K562 (cell line): Measurements from ENCODE around the gene GNA14. TPM values are rescaled to one million over a fixed set of nuclear protein-coding genes. Genes with fewer than 3 reads are reported as not detected.

Experiments used
- ATAC-seq: fragments of 200-7000 bp; cut with Tn5 transposase; 3 replicates; pipeline ENCODE4 v1.9.1; 2020; ENCODE audit warnings: moderate library complexity
- BruUV-seq: library from RNA; stranded (reverse); fragments of 400-500 nt; replicated peaks from 2 replicates; lab custom pipeline; 2021; lab: Mats Ljungman, UMichigan
- CTCF ChIA-PET: fragments of 300-600 bp; formaldehyde crosslinking; extraction: SDS; loops from one replicate; lab custom pipeline; 2021; ENCODE audit warnings: low intra/inter-chr PET ratio; lab: Yijun Ruan, JAX
- POLR2A ChIA-PET: fragments of 300-600, 350-650 bp; sonication (Branson Sonifier 250); formaldehyde crosslinking; extraction: SDS; loops from one replicate; lab custom pipeline; 2021; ENCODE audit warnings: antibody characterized with exemption, inconsistent platforms; lab: Yijun Ruan, JAX
- DNase-seq, 4 experiments: peaks; one replicate each; pipeline versions ENCODE4 v3.0.0 to v3.0.0-alpha.2; 2011 to 2018; ENCODE audit warnings: low spot score in 3 of 4, mixed read lengths in 3 of 4; ENCODE audit errors: extremely low read depth in 1 of 4
- FAIRE-seq: peaks from 2 replicates; lab custom pipeline; 2011; peaks lifted over from hg19 to GRCh38; lab: Jason Lieb, UNC
- H2AFZ ChIP-seq: 2 replicates; pipeline ENCODE4 v1.6.0; 2011; ENCODE audit warnings: low read depth, low read length, control low read depth, inconsistent platforms
- H3K27ac ChIP-seq: fragments of 200-600 bp; 3 replicates; pipeline ENCODE4 v1.8.0; 2011; ENCODE audit warnings: low read depth, mild to moderate bottlenecking, control low read depth, inconsistent platforms, low read length, moderate library complexity, mixed read lengths; ENCODE audit errors: extremely low read depth
- H3K27me3 ChIP-seq, 2 experiments: fragments of 300-600 bp in 1 of 2; 2 replicates in 1 of 2; 3 replicates in 1 of 2; pipeline versions ENCODE4 v1.6.0 to v1.8.0; 2011; ENCODE audit warnings: inconsistent platforms in 2 of 2, low read length in 2 of 2, mild to moderate bottlenecking in 1 of 2, mixed read lengths in 1 of 2, moderate library complexity in 1 of 2; ENCODE audit not compliant: control insufficient read depth in 2 of 2, insufficient read depth in 2 of 2
- H3K36me3 ChIP-seq: fragments of 300-600 bp; 3 replicates; pipeline ENCODE4 v1.8.0; 2011; ENCODE audit warnings: mild to moderate bottlenecking, low read length, inconsistent platforms; ENCODE audit not compliant: control insufficient read depth, insufficient read depth
- H3K4me1 ChIP-seq, 2 experiments: fragments of 200-600 bp in 1 of 2; replicated peaks in 1 of 2; 2 replicates in 1 of 2; 3 replicates in 1 of 2; pipeline versions ENCODE4 v1.5.1 to v1.8.0; 2011; ENCODE audit warnings: inconsistent platforms in 2 of 2, low read length in 2 of 2, mild to moderate bottlenecking in 1 of 2, mixed read lengths in 1 of 2, moderate library complexity in 1 of 2; ENCODE audit not compliant: control insufficient read depth in 2 of 2, insufficient read depth in 2 of 2
- H3K4me2 ChIP-seq: 2 replicates; pipeline ENCODE4 v1.6.1; 2011; ENCODE audit warnings: low read length, control low read depth, inconsistent platforms, mixed read lengths; ENCODE audit not compliant: insufficient read depth
- H3K4me3 ChIP-seq: fragments of 200-600 bp; sonication (generic), shearing (Covaris generic); 2 replicates; pipeline ENCODE4 v1.5.1; 2016; ENCODE audit warnings: control low read depth, inconsistent platforms
- H3K79me2 ChIP-seq: fragments of 200-600 bp; 3 replicates; pipeline ENCODE4 v1.8.0; 2011; ENCODE audit warnings: low read length, inconsistent platforms; ENCODE audit not compliant: control insufficient read depth, insufficient read depth
- H3K9ac ChIP-seq, 2 experiments: 2 replicates each; pipeline versions ENCODE4 v1.6.0 to v1.6.1; 2011; ENCODE audit warnings: low read depth in 2 of 2, low read length in 2 of 2, control low read depth in 1 of 2, inconsistent platforms in 1 of 2, mild to moderate bottlenecking in 1 of 2, mixed read lengths in 1 of 2; ENCODE audit not compliant: insufficient read depth in 1 of 2
- H3K9me1 ChIP-seq: one replicate; pipeline ENCODE4 v1.6.0; 2011; ENCODE audit warnings: inconsistent platforms, mild to moderate bottlenecking, low read length, moderate library complexity; ENCODE audit not compliant: control insufficient read depth, insufficient read depth
- H3K9me3 ChIP-seq: replicated peaks from 2 replicates; pipeline ENCODE4 v1.5.1; 2011; ENCODE audit warnings: low read depth, low read length, inconsistent platforms; ENCODE audit not compliant: control insufficient read depth, insufficient read depth
- H4K20me1 ChIP-seq: replicated peaks from 2 replicates; pipeline ENCODE4 v1.6.1; 2011; ENCODE audit warnings: low read length, inconsistent platforms, mixed read lengths; ENCODE audit not compliant: control insufficient read depth, insufficient read depth
- BACH1 ChIP-seq: fragments of 200-800 bp; sonication (Bioruptor generic); IDR thresholded peaks from 2 replicates; pipeline ENCODE4 v1.6.1; 2016; ENCODE audit warnings: missing genetic modification characterization, missing compliant biosample characterization
- CBFB ChIP-seq: sonication (generic); formaldehyde crosslinking; IDR thresholded peaks from 2 replicates; pipeline ENCODE4 v1.4.0; 2020; ENCODE audit warnings: mild to moderate bottlenecking, missing genetic modification reagents
- CC2D1A ChIP-seq: fragments of 450-650 bp; IDR thresholded peaks from 2 replicates; pipeline ENCODE4 v1.6.1; 2017; ENCODE audit warnings: mild to moderate bottlenecking
- EZH2 ChIP-seq: IDR thresholded peaks from 2 replicates; pipeline ENCODE4 v1.6.1; 2012; ENCODE audit warnings: low read depth, mild to moderate bottlenecking, inconsistent platforms, low read length, borderline replicate concordance
- KLF10 ChIP-seq: fragments of 250-450 bp; sonication (Bioruptor Pico); IDR thresholded peaks from 2 replicates; pipeline ENCODE4 v1.6.1; 2021; ENCODE audit warnings: matching md5 sums
- SMARCE1 ChIP-seq: fragments of 450-650 bp; IDR thresholded peaks from 2 replicates; pipeline ENCODE4 v1.7.1; 2016; ENCODE audit warnings: mild to moderate bottlenecking
- SREBF2 ChIP-seq: sonication (generic); formaldehyde crosslinking; IDR thresholded peaks from 2 replicates; pipeline ENCODE4 v1.4.0; 2020; ENCODE audit warnings: mild to moderate bottlenecking, missing genetic modification reagents
- STAG1 ChIP-seq: sonication (generic); formaldehyde crosslinking; IDR thresholded peaks from 2 replicates; pipeline ENCODE4 v1.5.0; 2020; ENCODE audit warnings: missing genetic modification reagents, borderline replicate concordance
- STAT5A ChIP-seq: IDR thresholded peaks from 2 replicates; pipeline ENCODE4 v1.6.1; 2012; ENCODE audit warnings: low read length, inconsistent platforms, borderline replicate concordance
- TGIF2 ChIP-seq: sonication (generic); formaldehyde crosslinking; IDR thresholded peaks from 2 replicates; pipeline ENCODE4 v1.8.1; 2022; ENCODE audit warnings: mild to moderate bottlenecking, missing genetic modification reagents, moderate library complexity
- YY1 ChIP-seq, 3 experiments: IDR thresholded peaks; 2 replicates each; pipeline ENCODE4 v1.6.1; 2011; ENCODE audit warnings: low read length in 2 of 3, mild to moderate bottlenecking in 2 of 3, moderate library complexity in 2 of 3, borderline replicate concordance in 1 of 3, control low read depth in 1 of 3, low read depth in 1 of 3; ENCODE audit not compliant: insufficient read depth in 3 of 3, insufficient replicate concordance in 2 of 3, control insufficient read depth in 1 of 3, insufficient read length in 1 of 3; ENCODE audit errors: extremely low read depth in 1 of 3
- ZNF134 ChIP-seq: fragments of 250-450 bp; sonication (Bioruptor Pico); conservative IDR thresholded peaks from 2 replicates; pipeline ENCODE4 v1.4.0; 2020
- ZNF184 ChIP-seq: sonication (generic); formaldehyde crosslinking; IDR thresholded peaks from 2 replicates; pipeline ENCODE4 v1.5.0; 2020; ENCODE audit warnings: missing genetic modification reagents
- ZNF436 ChIP-seq: fragments of 250-450, 450-650 bp; sonication (Bioruptor Pico); formaldehyde crosslinking; IDR thresholded peaks from 2 replicates; pipeline ENCODE4 v1.7.0; 2020; ENCODE audit warnings: mild to moderate bottlenecking
- ZNF778 ChIP-seq: fragments of 450-650 bp; formaldehyde crosslinking; IDR thresholded peaks from 2 replicates; pipeline ENCODE4 v1.4.0; 2020; ENCODE audit warnings: mild to moderate bottlenecking, moderate library complexity
- WGBS: fragments of 100-300 bp; shearing (Covaris generic); methylation state at CpG from one replicate; pipeline ENCODE4 v1.1.6; 2016; ENCODE audit warnings: low coverage, mixed read lengths; ENCODE audit not compliant: insufficient coverage; ENCODE audit errors: missing lambda C conversion rate; 5-methylcytosine and 5-hydroxymethylcytosine counted together
- in situ Hi-C: fragments of 300-500 bp; cut with MboI; formaldehyde crosslinking; loops from 4 replicates; pipeline ENCODE4 v1.15.0; 2018; ENCODE audit warnings: inconsistent platforms, mixed read lengths
- intact Hi-C: fragments of 100-400 bp; cut with micrococcal nuclease; formaldehyde crosslinking; loops from 2 replicates; pipeline ENCODE4 v1.14.2; 2022
- polyA plus RNA-seq, 8 experiments: library from polyadenylated mRNA; depleted of rRNA in 4 of 8; stranded (reverse) in 5 of 8; unstranded in 3 of 8; fragments of >200 nt; fragmentation: Nextera tagmentation in 2 of 8; fragmentation: Illumina TruSeq in 1 of 8; extraction: Ambion mirVana in 2 of 8; extraction: Trizol in 1 of 8; gene quantifications; 2 replicates each; pipeline versions ENCODE4 v1.2.1 to v1.2.3, GENCODE V29; 2011 to 2014; ENCODE audit warnings: inconsistent platforms in 1 of 8, missing spikeins in 1 of 8
- total RNA-seq, 7 experiments: library from RNA; depleted of rRNA in 6 of 7; stranded (reverse); fragments of >200 nt in 6 of 7; fragmentation: Illumina TruSeq in 2 of 7; extraction: Trizol in 2 of 7; gene quantifications; 2 replicates each; pipeline versions ENCODE4 v1.2.1 to v1.2.3, GENCODE V29; 2011 to 2021; ENCODE audit warnings: low replicate concordance in 1 of 7
- TF ChIP-seq, protein P1 (sequence below): sonication (generic); formaldehyde crosslinking; IDR thresholded peaks from 2 replicates; pipeline ENCODE4 v1.8.1; 2022; ENCODE audit warnings: missing genetic modification reagents
- TF ChIP-seq, protein P2 (sequence below): fragments of 250-450 bp; sonication (Bioruptor Pico); IDR thresholded peaks from 2 replicates; pipeline ENCODE4 v1.5.1; 2021; ENCODE audit warnings: mild to moderate bottlenecking
- TF ChIP-seq, protein P3 (sequence below): IDR thresholded peaks from 2 replicates; pipeline ENCODE4 v1.6.1; 2016; ENCODE audit warnings: missing genetic modification characterization, missing compliant biosample characterization
- TF ChIP-seq, protein P4 (sequence below): fragments of 450-650 bp; formaldehyde crosslinking; IDR thresholded peaks from 2 replicates; pipeline ENCODE4 v1.4.0; 2022; ENCODE audit warnings: mild to moderate bottlenecking, moderate library complexity

The GNA14 gene
- total and polyA plus RNA-seq, 9 of the 15 experiments (the other 6 are each of a cell fraction or from before 2014, with no cell fraction given): 0.03 to 0.11 (median 0.03) TPM; not detected in 6

DNA sequence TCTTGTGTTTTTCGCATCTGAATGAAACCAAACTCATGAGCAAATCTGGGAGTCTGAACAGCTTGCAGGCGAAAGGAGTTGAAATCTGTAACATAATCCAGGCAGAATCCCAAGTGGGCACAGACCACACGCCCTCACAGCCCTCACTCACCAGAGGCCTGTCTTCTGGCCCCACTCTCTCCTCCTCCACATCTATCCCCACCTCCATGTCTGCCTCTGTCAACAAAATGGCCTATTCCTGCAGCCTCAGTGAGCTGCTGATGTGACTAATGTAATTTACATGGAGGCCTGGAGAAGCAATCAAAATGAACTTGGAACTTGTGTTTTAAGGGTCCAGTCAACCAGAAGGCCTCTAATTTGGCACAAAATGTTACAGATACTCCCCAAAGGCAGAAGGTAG, 136.6 kb downstream of the GNA14 start:
- Histone ChIP-seq H3K79me2 (no peaks in the 10 kb centered on the region), H3K9ac (no peak overlapping the region), H3K9me3 (no peaks in the 10 kb centered on the region), H3K4me1 (no peaks in the 10 kb centered on the region), H3K4me2 (no peak overlapping the region), H3K4me3 (no peak overlapping the region), H3K9me1 (no peaks in the 10 kb centered on the region), H3K36me3 (no peaks in the 10 kb centered on the region), H3K27ac (no peak overlapping the region), H4K20me1 (no peaks in the 10 kb centered on the region), H2AFZ (no peak overlapping the region), H3K27me3 (no peaks in the 10 kb centered on the region; a peak in 1 of 5 replicates)
- POLR2A ChIA-PET: no interaction called here
- FAIRE-seq (no peak), ATAC-seq (no peak), DNase-seq (no peak)
- in situ Hi-C loops: no loop called here
- intact Hi-C loops: no loop called here
- TF ChIP-seq ZNF184 (CRISPR knock-in tag) (no peak), SMARCE1 (no peak), STAT5A (no peak), SREBF2 (CRISPR knock-in tag) (no peak), ZNF134 (no peak), CC2D1A (no peak), YY1 (IDR thresholded peaks at IDR 0.05; ENCODE audit: borderline replicate concordance in 1 of 3, control insufficient read depth in 1 of 3, extremely low read depth in 1 of 3, insufficient read depth in 3 of 3, insufficient read length in 1 of 3, insufficient replicate concordance in 2 of 3, low read depth in 1 of 3, low read length in 2 of 3) (no peak), BACH1 (tag) (no peak), ZNF778 (CRISPR knock-in tag) (no peak), ZNF436 (CRISPR knock-in tag) (no peak), STAG1 (CRISPR knock-in tag) (no peak), KLF10 (no peak), TGIF2 (no peak), CBFB (no peak), EZH2 (no peak)
- TF ChIP-seq, protein P1, sequence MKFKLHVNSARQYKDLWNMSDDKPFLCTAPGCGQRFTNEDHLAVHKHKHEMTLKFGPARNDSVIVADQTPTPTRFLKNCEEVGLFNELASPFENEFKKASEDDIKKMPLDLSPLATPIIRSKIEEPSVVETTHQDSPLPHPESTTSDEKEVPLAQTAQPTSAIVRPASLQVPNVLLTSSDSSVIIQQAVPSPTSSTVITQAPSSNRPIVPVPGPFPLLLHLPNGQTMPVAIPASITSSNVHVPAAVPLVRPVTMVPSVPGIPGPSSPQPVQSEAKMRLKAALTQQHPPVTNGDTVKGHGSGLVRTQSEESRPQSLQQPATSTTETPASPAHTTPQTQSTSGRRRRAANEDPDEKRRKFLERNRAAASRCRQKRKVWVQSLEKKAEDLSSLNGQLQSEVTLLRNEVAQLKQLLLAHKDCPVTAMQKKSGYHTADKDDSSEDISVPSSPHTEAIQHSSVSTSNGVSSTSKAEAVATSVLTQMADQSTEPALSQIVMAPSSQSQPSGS (CRISPR knock-in tag): no peak
- TF ChIP-seq, protein P2, sequence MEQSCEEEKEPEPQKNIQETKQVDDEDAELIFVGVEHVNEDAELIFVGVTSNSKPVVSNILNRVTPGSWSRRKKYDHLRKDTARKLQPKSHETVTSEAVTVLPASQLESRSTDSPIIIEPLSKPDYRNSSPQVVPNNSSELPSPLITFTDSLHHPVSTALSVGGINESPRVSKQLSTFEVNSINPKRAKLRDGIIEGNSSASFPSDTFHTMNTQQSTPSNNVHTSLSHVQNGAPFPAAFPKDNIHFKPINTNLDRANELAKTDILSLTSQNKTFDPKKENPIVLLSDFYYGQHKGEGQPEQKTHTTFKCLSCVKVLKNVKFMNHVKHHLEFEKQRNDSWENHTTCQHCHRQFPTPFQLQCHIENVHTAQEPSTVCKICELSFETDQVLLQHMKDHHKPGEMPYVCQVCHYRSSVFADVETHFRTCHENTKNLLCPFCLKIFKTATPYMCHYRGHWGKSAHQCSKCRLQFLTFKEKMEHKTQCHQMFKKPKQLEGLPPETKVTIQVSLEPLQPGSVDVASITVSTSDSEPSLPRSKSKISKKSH (CRISPR knock-in tag): no peak
- TF ChIP-seq, protein P3, sequence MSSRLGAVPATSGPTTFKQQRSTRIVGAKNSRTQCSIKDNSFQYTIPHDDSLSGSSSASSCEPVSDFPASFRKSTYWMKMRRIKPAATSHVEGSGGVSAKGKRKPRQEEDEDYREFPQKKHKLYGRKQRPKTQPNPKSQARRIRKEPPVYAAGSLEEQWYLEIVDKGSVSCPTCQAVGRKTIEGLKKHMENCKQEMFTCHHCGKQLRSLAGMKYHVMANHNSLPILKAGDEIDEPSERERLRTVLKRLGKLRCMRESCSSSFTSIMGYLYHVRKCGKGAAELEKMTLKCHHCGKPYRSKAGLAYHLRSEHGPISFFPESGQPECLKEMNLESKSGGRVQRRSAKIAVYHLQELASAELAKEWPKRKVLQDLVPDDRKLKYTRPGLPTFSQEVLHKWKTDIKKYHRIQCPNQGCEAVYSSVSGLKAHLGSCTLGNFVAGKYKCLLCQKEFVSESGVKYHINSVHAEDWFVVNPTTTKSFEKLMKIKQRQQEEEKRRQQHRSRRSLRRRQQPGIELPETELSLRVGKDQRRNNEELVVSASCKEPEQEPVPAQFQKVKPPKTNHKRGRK (tag): no peak
- TF ChIP-seq, protein P4, sequence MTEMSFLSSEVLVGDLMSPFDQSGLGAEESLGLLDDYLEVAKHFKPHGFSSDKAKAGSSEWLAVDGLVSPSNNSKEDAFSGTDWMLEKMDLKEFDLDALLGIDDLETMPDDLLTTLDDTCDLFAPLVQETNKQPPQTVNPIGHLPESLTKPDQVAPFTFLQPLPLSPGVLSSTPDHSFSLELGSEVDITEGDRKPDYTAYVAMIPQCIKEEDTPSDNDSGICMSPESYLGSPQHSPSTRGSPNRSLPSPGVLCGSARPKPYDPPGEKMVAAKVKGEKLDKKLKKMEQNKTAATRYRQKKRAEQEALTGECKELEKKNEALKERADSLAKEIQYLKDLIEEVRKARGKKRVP (CRISPR knock-in tag): no peak
- CTCF ChIA-PET: no interaction called here
- BruUV-seq: no TSS peak
- 5% methylated on average over 3 of the region's 3 CpGs for WGBS
